ENCODE data around the gene ATP5MC2.

Gene ATP5MC2

GRCh38 chr12:53624458-53624857, 51.4 kb downstream of the ATP5MC2 start:
- TF ChIP-seq CTCF (IDR thresholded peaks at IDR 0.05; ENCODE audit: borderline replicate concordance, extremely low read depth, low read length, poor library complexity, severe bottlenecking) (no peak), EZH2 (IDR thresholded peaks at IDR 0.05; ENCODE audit: borderline replicate concordance, low read depth, low read length, severe bottlenecking) (no peak)
- ATAC-seq (ENCODE audit: insufficient read depth, low read depth) (no peak), DNase-seq (no peak)
- Histone ChIP-seq H4K20me1 (ENCODE audit: insufficient read depth, low read length) (no peaks in the 10 kb centered on the region), H3K4me1 (ENCODE audit: insufficient read depth, low read length) (peaks cover 31% of the 10 kb centered on the region), H3K4me2 (ENCODE audit: insufficient read depth, low read length) (peak overlapping the region; percentile 91), H3K36me3 (ENCODE audit: insufficient read depth, low read length) (peaks cover 3% of the 10 kb centered on the region; the same call in 1 of the 2 replicates), H3K4me3 (ENCODE audit: low read depth in 1 of 2, low read length in 2 of 2) (peak overlapping the region in 1 of 2 experiments; percentile 91; a peak in 2 of 4 replicates), H2AFZ (ENCODE audit: low read depth, low read length) (no peak overlapping the region), H3K27me3 (ENCODE audit: insufficient read depth, low read length, poor library complexity) (no peaks in the 10 kb centered on the region), H3K27ac (ENCODE audit: low read length) (peak overlapping the region; percentile 94; the same call in 1 of the 2 replicates), H3K9me3 (ENCODE audit: insufficient read depth, low read length, severe bottlenecking) (no peaks in the 10 kb centered on the region), H3K79me2 (ENCODE audit: insufficient read depth, low read length) (peaks cover 60% of the 10 kb centered on the region), H3K9ac (ENCODE audit: low read depth, low read length) (peak overlapping the region; percentile 84)

- peaks cover 67% of the 10 kb centered on the region for H3K79me2 ChIP-seq (ENCODE audit: insufficient read depth, low read length)
- ATAC-seq (ENCODE audit: insufficient read depth, low read depth) (no peak), DNase-seq (no peak)
- no peak overlapping the region; the same call in 1 of the 2 replicates for H3K27ac ChIP-seq (ENCODE audit: low read length)
- peaks cover 37% of the 10 kb centered on the region for H3K4me1 ChIP-seq (ENCODE audit: insufficient read depth, low read length)
- H3K4me2 ChIP-seq (ENCODE audit: insufficient read depth, low read length), result peak overlapping the region; percentile 91
- no peaks in the 10 kb centered on the region for H4K20me1 ChIP-seq (ENCODE audit: insufficient read depth, low read length)
- no peaks in the 10 kb centered on the region for H3K9me3 ChIP-seq (ENCODE audit: insufficient read depth, low read length, severe bottlenecking)
- H3K9ac ChIP-seq (ENCODE audit: low read depth, low read length), result peak overlapping the region; percentile 84
- H3K27me3 ChIP-seq (ENCODE audit: insufficient read depth, low read length, poor library complexity), result no peaks in the 10 kb centered on the region
- peaks cover 3% of the 10 kb centered on the region; the same call in 1 of the 2 replicates for H3K36me3 ChIP-seq (ENCODE audit: insufficient read depth, low read length)
- H2AFZ ChIP-seq (ENCODE audit: low read depth, low read length), result no peak overlapping the region
- H3K4me3 ChIP-seq (ENCODE audit: low read depth in 1 of 2, low read length in 2 of 2), result peak overlapping the region in 1 of 2 experiments; percentile 13; a peak in 1 of 4 replicates
- no peak for TF ChIP-seq CTCF (IDR thresholded peaks at IDR 0.05; ENCODE audit: borderline replicate concordance, extremely low read depth, low read length, poor library complexity, severe bottlenecking)
- TF ChIP-seq EZH2 (IDR thresholded peaks at IDR 0.05; ENCODE audit: borderline replicate concordance, low read depth, low read length, severe bottlenecking), result no peak
Measured at GRCh38 chr12:53623548-53624385, 52.1 kb downstream of the ATP5MC2 start.

- Histone ChIP-seq H3K4me2 (ENCODE audit: insufficient read depth, low read length) (no peak overlapping the region), H3K27ac (ENCODE audit: low read length) (no peak overlapping the region), H2AFZ (ENCODE audit: low read depth, low read length) (no peak overlapping the region), H4K20me1 (ENCODE audit: insufficient read depth, low read length) (no peaks in the 10 kb centered on the region), H3K9ac (ENCODE audit: low read depth, low read length) (no peak overlapping the region), H3K27me3 (ENCODE audit: insufficient read depth, low read length, poor library complexity) (no peaks in the 10 kb centered on the region), H3K4me1 (ENCODE audit: insufficient read depth, low read length) (peaks cover 41% of the 10 kb centered on the region), H3K4me3 (ENCODE audit: low read depth in 1 of 2, low read length in 2 of 2) (no peak overlapping the region), H3K36me3 (ENCODE audit: insufficient read depth, low read length) (peaks cover 3% of the 10 kb centered on the region; the same call in 1 of the 2 replicates), H3K79me2 (ENCODE audit: insufficient read depth, low read length) (peaks cover 77% of the 10 kb centered on the region), H3K9me3 (ENCODE audit: insufficient read depth, low read length, severe bottlenecking) (no peaks in the 10 kb centered on the region)
- DNase-seq (no peak), ATAC-seq (ENCODE audit: insufficient read depth, low read depth) (no peak)
- TF ChIP-seq CTCF (IDR thresholded peaks at IDR 0.05; ENCODE audit: borderline replicate concordance, extremely low read depth, low read length, poor library complexity, severe bottlenecking) (no peak), EZH2 (IDR thresholded peaks at IDR 0.05; ENCODE audit: borderline replicate concordance, low read depth, low read length, severe bottlenecking) (no peak)
Measured at GRCh38 chr12:53622724-53623123, 53.2 kb downstream of the ATP5MC2 start.
